ENCODE data around the gene SNORC.

Gene SNORC

GRCh38 chr2:232875256-232876121, 5.4 kb downstream of the SNORC start:
- no peak for DNase-seq (ENCODE audit: low read depth)
- H3K4me3 ChIP-seq (ENCODE audit: control insufficient read depth, low read depth, low read length) = no peak overlapping the region
- no peak for TF ChIP-seq CTCF (conservative IDR thresholded peaks at IDR 0.05; ENCODE audit: control insufficient read depth, insufficient read depth, low read depth, low read length)

- TF ChIP-seq CTCF (conservative IDR thresholded peaks at IDR 0.05; ENCODE audit: control insufficient read depth, insufficient read depth, low read depth, low read length) = no peak
- DNase-seq (ENCODE audit: low read depth) = no peak
- H3K4me3 ChIP-seq (ENCODE audit: control insufficient read depth, low read depth, low read length) = peak overlapping the region; percentile 7
Measured at GRCh38 chr2:232876161-232876977, 6.3 kb downstream of the SNORC start.

GRCh38 chr2:232876978-232877441, 6.9 kb downstream of the SNORC start:
- no peak overlapping the region for H3K4me3 ChIP-seq (ENCODE audit: control insufficient read depth, low read depth, low read length)
- no peak for DNase-seq (ENCODE audit: low read depth)
- no peak for TF ChIP-seq CTCF (conservative IDR thresholded peaks at IDR 0.05; ENCODE audit: control insufficient read depth, insufficient read depth, low read depth, low read length)

- no peak overlapping the region for H3K4me3 ChIP-seq (ENCODE audit: control insufficient read depth, low read depth, low read length)
- DNase-seq (ENCODE audit: low read depth) = no peak
- no peak for TF ChIP-seq CTCF (conservative IDR thresholded peaks at IDR 0.05; ENCODE audit: control insufficient read depth, insufficient read depth, low read depth, low read length)
Measured at GRCh38 chr2:232877940-232878511, 8.0 kb downstream of the SNORC start.

GRCh38 chr2:232878855-232879617, 9.0 kb downstream of the SNORC start:
- DNase-seq (ENCODE audit: low read depth) = no peak
- TF ChIP-seq CTCF (conservative IDR thresholded peaks at IDR 0.05; ENCODE audit: control insufficient read depth, insufficient read depth, low read depth, low read length) = no peak
- H3K4me3 ChIP-seq (ENCODE audit: control insufficient read depth, low read depth, low read length) = no peak overlapping the region
